Metanephros (tissue), 2 donors: ENCODE results near the gene AGAP1. TPM values are rescaled to one million over a fixed set of nuclear protein-coding genes. Genes with fewer than 3 reads are reported as not detected.

Source experiments
- small RNA-seq: library from RNA; depleted of rRNA; stranded (forward); fragments of <200 nt; gene quantifications from one replicate; pipeline ENCODE3, GENCODE V24; 2014; ENCODE audit warnings: low replicate concordance
- total RNA-seq: library from RNA; depleted of rRNA; stranded (reverse); fragments of >200 nt; gene quantifications from one replicate; pipeline ENCODE4 v1.2.3, GENCODE V29; 2014

The AGAP1 gene
- total RNA-seq = 28.2 TPM

GRCh38 chr2:235493775-235494715, at the start of gene AGAP1:
TSS of gene AGAP1 (plus strand) at chr2:235494043.

DNA sequence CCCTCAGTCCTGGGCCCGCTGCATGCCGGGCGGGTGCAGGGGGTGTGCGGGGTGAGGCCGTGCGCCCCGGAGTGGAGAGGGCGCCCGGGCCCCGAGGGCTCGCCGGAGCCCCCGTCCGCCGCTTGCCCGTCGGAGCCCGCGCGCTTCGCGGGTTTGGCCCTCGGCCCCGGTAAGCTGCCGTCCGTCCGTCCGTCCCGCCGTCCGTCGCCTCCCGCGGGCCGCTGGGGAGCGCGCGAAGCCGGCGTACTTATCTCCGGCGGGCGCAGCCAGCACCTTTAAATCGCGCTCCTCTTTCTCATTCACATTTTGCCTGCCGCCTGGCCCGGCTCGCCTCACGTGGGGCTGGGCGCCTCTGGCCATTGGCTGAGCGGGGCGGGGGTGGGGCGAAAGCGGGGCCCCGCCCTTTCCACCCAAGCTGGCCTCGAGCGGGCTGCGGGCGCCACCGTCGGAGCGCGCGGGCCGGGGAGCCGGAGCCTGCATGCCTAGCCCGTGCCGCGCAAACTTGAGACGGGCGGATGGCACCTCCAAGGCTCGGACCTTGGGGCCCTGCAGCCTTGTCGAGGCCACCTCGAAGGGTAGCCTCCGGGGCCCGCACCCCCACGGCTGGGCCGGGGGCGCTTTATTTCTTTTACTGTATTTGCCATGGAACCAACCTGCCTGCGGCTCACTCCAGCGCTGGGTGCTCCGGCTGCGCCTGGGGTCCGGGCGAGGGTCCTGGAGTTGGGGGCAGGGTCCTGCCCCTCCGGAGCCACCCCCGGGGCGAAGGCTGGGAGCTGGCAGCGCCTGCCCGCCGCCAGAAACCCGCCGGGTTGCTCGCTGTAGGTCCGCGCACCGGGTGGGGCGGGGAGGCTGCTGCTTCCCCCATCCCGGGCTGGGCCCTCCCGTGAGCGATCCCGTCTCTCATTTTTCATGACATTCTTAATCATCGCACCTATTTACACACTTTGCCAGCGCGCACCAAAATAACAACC, 674.6 kb downstream of the AGAP1 start, which contains the start of gene GBX2:
TSS of gene GBX2 (minus strand) at position 277 of the 971 bp plus-strand sequence. CDS start 415 bp downstream, outside the sequence.

Small RNAs within 50 kb of the gene (small RNA-seq; reads per million reads assigned to genes)
- gene RF00019 = not detected
- not detected for gene RN7SL204P
- gene RNU7-127P = not detected
- 0.09 reads per million for gene TMSB10P1
